H1 (cell line): ENCODE measurements around the gene PRSS50.

Experiments used
- JUN ChIP-seq: IDR thresholded peaks from 2 replicates; pipeline ENCODE4 v1.6.1; 2011; ENCODE audit warnings: low read depth, mild to moderate bottlenecking, improper control_type of control experiment, low read length
- KDM5A ChIP-seq: fragments of 200-600 bp; IDR thresholded peaks from 2 replicates; pipeline ENCODE4 v1.7.1; 2012; ENCODE audit warnings: mild to moderate bottlenecking, low read length, inconsistent platforms, mixed read lengths
- ZNF274 ChIP-seq: IDR thresholded peaks from 2 replicates; pipeline ENCODE4 v1.7.0; 2012; ENCODE audit warnings: low read length, borderline replicate concordance; ENCODE audit errors: extremely low read depth

- TF ChIP-seq ZNF274 (no peak), KDM5A (no peak), JUN (no peak)
Measured at GRCh38 chr3:46667657-46668056, 50.0 kb downstream of the PRSS50 start.
